GM08714 (cell line): Measurements from ENCODE around the gene CYB561.

Source experiments
- H3K4me3 ChIP-seq: fragments of 200-500 bp; sonication (Bioruptor generic); 2 replicates; pipeline ENCODE4 v1.5.1; 2014; ENCODE audit warnings: mild to moderate bottlenecking, low read length, inconsistent platforms
- ZNF274 ChIP-seq: IDR thresholded peaks from 2 replicates; pipeline ENCODE4 v1.6.1; 2012; ENCODE audit warnings: mild to moderate bottlenecking, low read depth, low read length

CYB561 gene

GRCh38 chr17:63483655-63484575 lies 37.8 kb upstream of the CYB561 start:
- TF ChIP-seq ZNF274, result no peak
- no peak overlapping the region for H3K4me3 ChIP-seq

GRCh38 chr17:63483038-63483437 lies 36.9 kb upstream of the CYB561 start:
- no peak for TF ChIP-seq ZNF274
- no peak overlapping the region for H3K4me3 ChIP-seq

GRCh38 chr17:63482509-63482908 lies 36.4 kb upstream of the CYB561 start:
- TF ChIP-seq ZNF274, result no peak

GRCh38 chr17:63481488-63481870 lies 35.4 kb upstream of the CYB561 start:
- no peak for TF ChIP-seq ZNF274
- no peak overlapping the region for H3K4me3 ChIP-seq

More at GRCh38 chr17:63482509-63482908, 36.4 kb upstream of the CYB561 start:
- no peak overlapping the region for H3K4me3 ChIP-seq

GRCh38 chr17:63480826-63481487 lies 34.9 kb upstream of the CYB561 start:
- TF ChIP-seq ZNF274, result no peak
- H3K4me3 ChIP-seq, result no peak overlapping the region

- no peak for TF ChIP-seq ZNF274
- no peak overlapping the region for H3K4me3 ChIP-seq
These were observed 34.2 kb upstream of the CYB561 start for GRCh38 chr17:63480192-63480784.

- TF ChIP-seq ZNF274, result no peak
- no peak overlapping the region for H3K4me3 ChIP-seq
These were observed 33.5 kb upstream of the CYB561 start for GRCh38 chr17:63479495-63480184.

- no peak for TF ChIP-seq ZNF274
- H3K4me3 ChIP-seq, result no peak overlapping the region
These were observed 32.8 kb upstream of the CYB561 start for GRCh38 chr17:63478814-63479494.

- no peak for TF ChIP-seq ZNF274
- no peak overlapping the region for H3K4me3 ChIP-seq
These were observed 31.7 kb upstream of the CYB561 start for GRCh38 chr17:63477480-63478440.

GRCh38 chr17:63476854-63477479 lies 30.9 kb upstream of the CYB561 start, which contains the start of gene ACE:
TSS of gene ACE (plus strand) at chr17:63477061. CDS start at chr17:63477095, 34 bp downstream.
- no peak for TF ChIP-seq ZNF274
- peak within 1 kb of the TSS; percentile 21; the same call in 1 of the 2 replicates for H3K4me3 ChIP-seq

- peak overlapping the region; percentile 21; the same call in 1 of the 2 replicates for H3K4me3 ChIP-seq
- no peak for TF ChIP-seq ZNF274
These were observed 30.4 kb upstream of the CYB561 start for GRCh38 chr17:63476459-63476853.
